IMR-90 (cell line): ENCODE data around the gene BAZ2B. TPM values are rescaled to one million over a fixed set of nuclear protein-coding genes. Genes with fewer than 3 reads are reported as not detected.
A peak's percentile ranks its signal among the peaks of the same experiment; 100 is the strongest.

Experiments
- ATAC-seq: fragments of 200-7000 bp; cut with Tn5 transposase; 2 replicates; pipeline ENCODE4 v1.9.1; 2020; ENCODE audit warnings: low read depth, mild to moderate bottlenecking, moderate library complexity
- BruUV-seq: library from RNA; stranded (reverse); fragments of 400-500 nt; replicated peaks from 2 replicates; lab custom pipeline; 2021; lab: Mats Ljungman, UMichigan
- CTCF ChIA-PET: fragments of 300-600 bp; formaldehyde crosslinking; extraction: SDS; loops from one replicate; lab custom pipeline; 2021; ENCODE audit warnings: antibody characterized with exemption; lab: Yijun Ruan, JAX
- POLR2A ChIA-PET: fragments of 300-600 bp; sonication (Branson Sonifier 250); formaldehyde crosslinking; loops from one replicate; lab custom pipeline; 2022; ENCODE audit warnings: antibody characterized with exemption; ENCODE audit not compliant: unreplicated experiment; lab: Charles Lee
- DNase-seq: peaks from one replicate; pipeline ENCODE4 v3.0.0; 2013
- H2AFZ ChIP-seq: replicated peaks from 2 replicates; pipeline ENCODE3; 2013; ENCODE audit warnings: low read length, mild to moderate bottlenecking; ENCODE audit not compliant: poor library complexity
- H2AK5ac ChIP-seq: 2 replicates; pipeline ENCODE4 v1.6.1; 2013; ENCODE audit warnings: low read depth, low read length, inconsistent platforms
- H2AK9ac ChIP-seq: replicated peaks from 2 replicates; pipeline ENCODE3; 2013; ENCODE audit warnings: mild to moderate bottlenecking, low read depth, low read length, moderate library complexity; ENCODE audit not compliant: poor library complexity
- H2BK120ac ChIP-seq: 2 replicates; pipeline ENCODE4 v1.6.1; 2013; ENCODE audit warnings: low read depth, low read length, inconsistent platforms
- H2BK15ac ChIP-seq: 3 replicates; pipeline ENCODE4 v1.6.1; 2013; ENCODE audit warnings: low read depth, low read length, inconsistent platforms
- H2BK20ac ChIP-seq: 2 replicates; pipeline ENCODE4 v1.6.1; 2013; ENCODE audit warnings: low read depth, mild to moderate bottlenecking, inconsistent platforms, low read length, moderate library complexity
- H2BK5ac ChIP-seq: 2 replicates; pipeline ENCODE4 v1.6.1; 2013; ENCODE audit warnings: mild to moderate bottlenecking, low read depth, low read length, inconsistent platforms; ENCODE audit not compliant: poor library complexity, severe bottlenecking
- H3K14ac ChIP-seq: replicated peaks from 2 replicates; pipeline ENCODE4 v1.6.1; 2013; ENCODE audit warnings: low read depth, low read length, inconsistent platforms
- H3K18ac ChIP-seq: 2 replicates; pipeline ENCODE4 v1.6.1; 2013; ENCODE audit warnings: low read depth, low read length, control low read depth
- H3K23ac ChIP-seq: 2 replicates; pipeline ENCODE4 v1.6.1; 2013; ENCODE audit warnings: low read depth, low read length, inconsistent platforms
- H3K27ac ChIP-seq: 2 replicates; pipeline ENCODE4 v1.5.1; 2013; ENCODE audit warnings: mild to moderate bottlenecking, control low read depth, low read length; ENCODE audit not compliant: insufficient read depth
- H3K27me3 ChIP-seq: 2 replicates; pipeline ENCODE4 v1.6.1; 2013; ENCODE audit warnings: low read length; ENCODE audit not compliant: control insufficient read depth, insufficient read depth
- H3K36me3 ChIP-seq: 2 replicates; pipeline ENCODE4 v1.6.1; 2013; ENCODE audit warnings: low read length, mixed read lengths; ENCODE audit not compliant: control insufficient read depth, insufficient read depth
- H3K4ac ChIP-seq: 2 replicates; pipeline ENCODE4 v1.6.1; 2013; ENCODE audit warnings: low read depth, low read length, inconsistent platforms
- H3K4me1 ChIP-seq: 2 replicates; pipeline ENCODE4 v1.6.1; 2013; ENCODE audit warnings: low read length, mixed read lengths; ENCODE audit not compliant: control insufficient read depth, insufficient read depth
- H3K4me2 ChIP-seq: 2 replicates; pipeline ENCODE4 v1.6.1; 2013; ENCODE audit warnings: low read depth, mild to moderate bottlenecking, control low read depth, low read length, moderate library complexity
- H3K4me3 ChIP-seq: 2 replicates; pipeline ENCODE4 v1.5.1; 2013; ENCODE audit warnings: low read depth, mild to moderate bottlenecking, control low read depth, low read length, moderate library complexity; ENCODE audit not compliant: insufficient read depth
- H3K56ac ChIP-seq: 2 replicates; pipeline ENCODE4 v1.6.1; 2013; ENCODE audit warnings: low read length, inconsistent platforms; ENCODE audit not compliant: insufficient read depth; ENCODE audit errors: extremely low read depth
- H3K79me1 ChIP-seq, 2 experiments: 2 replicates each; pipeline ENCODE4 v1.6.1; 2013; ENCODE audit warnings: low read length in 2 of 2, inconsistent platforms in 1 of 2, low read depth in 1 of 2
- H3K9ac ChIP-seq: 2 replicates; pipeline ENCODE4 v1.6.1; 2013; ENCODE audit warnings: low read depth, low read length, control low read depth
- H3K9me1 ChIP-seq: 2 replicates; pipeline ENCODE4 v1.6.1; 2013; ENCODE audit warnings: low read length, inconsistent platforms; ENCODE audit not compliant: insufficient read depth
- H3K9me3 ChIP-seq: 2 replicates; pipeline ENCODE4 v1.6.1; 2013; ENCODE audit warnings: low read length; ENCODE audit not compliant: control insufficient read depth, insufficient read depth
- H4K20me1 ChIP-seq: 2 replicates; pipeline ENCODE4 v1.6.1; 2013; ENCODE audit warnings: low read length, inconsistent platforms; ENCODE audit not compliant: insufficient read depth
- H4K5ac ChIP-seq: 2 replicates; pipeline ENCODE4 v1.6.1; 2013; ENCODE audit warnings: mild to moderate bottlenecking, low read depth, low read length, control low read depth
- H4K8ac ChIP-seq, 2 experiments: 2 replicates each; pipeline ENCODE4 v1.6.1; 2013; ENCODE audit warnings: low read depth in 2 of 2, low read length in 2 of 2, control low read depth in 1 of 2, inconsistent platforms in 1 of 2
- H4K91ac ChIP-seq: 2 replicates; pipeline ENCODE4 v1.6.1; 2013; ENCODE audit warnings: low read depth, low read length, inconsistent platforms; ENCODE audit not compliant: insufficient read depth
- CHD1 ChIP-seq: IDR thresholded peaks from 2 replicates; pipeline ENCODE4 v1.6.1; 2012; ENCODE audit warnings: low read depth, low read length, improper control_type of control experiment
- MAZ ChIP-seq: IDR thresholded peaks from 2 replicates; pipeline ENCODE4 v1.6.1; 2012; ENCODE audit warnings: low read depth, mild to moderate bottlenecking, low read length, improper control_type of control experiment, moderate library complexity, borderline replicate concordance
- MXI1 ChIP-seq: IDR thresholded peaks from 2 replicates; pipeline ENCODE4 v1.6.1; 2012; ENCODE audit warnings: low read depth, mild to moderate bottlenecking, low read length, moderate library complexity, borderline replicate concordance
- POLR2A ChIP-seq: IDR thresholded peaks from 2 replicates; pipeline ENCODE4 v1.6.1; 2012; ENCODE audit warnings: mild to moderate bottlenecking, low read depth, low read length
- RAD21 ChIP-seq: IDR thresholded peaks from 2 replicates; pipeline ENCODE4 v1.6.1; 2012; ENCODE audit warnings: low read length, improper control_type of control experiment
- WGBS, 2 experiments: methylation state at CpG; one replicate each; pipeline versions ENCODE4 v1.1.5 to v1.1.7; 2013; ENCODE audit warnings: missing lambda C conversion rate in 2 of 2; ENCODE audit not compliant: insufficient read length in 1 of 2; ENCODE audit errors: extremely low coverage in 2 of 2; 5-methylcytosine and 5-hydroxymethylcytosine counted together
- dilution Hi-C: fragments of 300-500 bp; cut with HindIII; formaldehyde crosslinking; loops from one replicate; pipeline ENCODE4 v1.14.3; 2018; ENCODE audit warnings: low sequenced_read_pairs; ENCODE audit not compliant: unreplicated experiment
- in situ Hi-C: fragments of 300-500 bp; cut with MboI; formaldehyde crosslinking; loops from 3 replicates; pipeline ENCODE4 v1.14.3; 2019; ENCODE audit warnings: low sequenced_read_pairs, inconsistent platforms, mixed read lengths
- intact Hi-C: fragments of 100-400 bp; cut with micrococcal nuclease; formaldehyde crosslinking; loops from 2 replicates; pipeline ENCODE4 v1.10.0; 2022
- polyA plus RNA-seq, 3 experiments: library from polyadenylated mRNA; depleted of rRNA; stranded (reverse); fragments of >200 nt; gene quantifications; 2 replicates each; pipeline ENCODE4 v1.2.3, GENCODE V29; 2012; ENCODE audit warnings: low replicate concordance in 1 of 3
- total RNA-seq: library from RNA; depleted of rRNA; stranded (reverse); fragments of >200 nt; gene quantifications from 2 replicates; pipeline ENCODE4 v1.2.3, GENCODE V29; 2012

The BAZ2B gene
- total and polyA plus RNA-seq, 2 of the 4 experiments (the other 2 are of a cell fraction) = 8.9 to 42.1 TPM

DNA sequence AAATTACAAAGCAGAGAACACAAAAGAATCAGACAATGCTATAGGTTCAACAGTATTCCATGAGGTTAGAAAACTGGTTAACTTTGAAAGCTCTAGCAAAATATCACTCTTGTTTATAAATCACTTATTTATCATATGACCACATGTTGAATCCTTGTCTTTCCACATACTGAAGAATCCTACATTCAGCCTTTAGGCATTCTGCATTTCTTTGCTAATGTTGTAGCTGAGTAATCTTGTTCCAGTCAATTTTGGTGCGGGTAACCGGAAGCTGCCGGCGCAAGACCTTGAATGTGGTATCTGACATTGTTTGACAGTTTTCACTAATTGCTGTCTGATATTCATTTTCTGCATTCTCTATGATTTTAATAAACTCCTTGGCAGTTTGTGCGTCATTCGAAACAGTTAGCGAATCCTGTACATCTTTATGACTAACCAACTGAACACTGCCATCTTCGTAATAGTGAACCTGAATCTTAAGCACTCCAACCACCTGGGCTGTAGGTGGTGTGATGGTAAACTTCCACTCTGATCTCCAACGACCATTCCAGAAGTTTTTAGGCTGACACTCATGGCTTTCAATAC is 154.1 kb downstream of the BAZ2B start:
- no peak overlapping the region for H2BK120ac ChIP-seq
- no peak overlapping the region for H4K5ac ChIP-seq
- CTCF ChIA-PET = interaction anchor here (1.1 kb wide), 1 partner anchor 10 kb away, joined by 3 read pairs; no protein-coding TSS in a partner anchor
- H2AK9ac ChIP-seq = no peak overlapping the region
- intact Hi-C loops = no loop called here
- H2BK20ac ChIP-seq = no peak overlapping the region
- no peaks in the 10 kb centered on the region for H3K9me1 ChIP-seq
- H3K56ac ChIP-seq = no peak overlapping the region
- POLR2A ChIA-PET = no interaction called here
- H3K23ac ChIP-seq = no peak overlapping the region
- H3K27ac ChIP-seq = no peak overlapping the region
- in situ Hi-C loops = no loop called here
- no peak overlapping the region for H2AK5ac ChIP-seq
- no peak overlapping the region for H2AFZ ChIP-seq
- no peak overlapping the region for H3K4me3 ChIP-seq
- peaks cover 2% of the 10 kb centered on the region for H3K4me1 ChIP-seq
- H3K79me1 ChIP-seq = peaks cover 0 to 6% of the 10 kb centered on the region in 2 experiments; a peak in 2 of 4 replicates
- peak; percentile 51 for DNase-seq
- no peak overlapping the region for H3K14ac ChIP-seq
- H3K4ac ChIP-seq = no peak overlapping the region
- H4K91ac ChIP-seq = no peak overlapping the region
- no peak overlapping the region for H2BK15ac ChIP-seq
- H4K20me1 ChIP-seq = no peaks in the 10 kb centered on the region
- TF ChIP-seq RAD21 = no peak
- no peak for TF ChIP-seq POLR2A
- no peak for TF ChIP-seq MXI1
- TF ChIP-seq MAZ = no peak
- TF ChIP-seq CHD1 = no peak
- H3K4me2 ChIP-seq = no peak overlapping the region
- H4K8ac ChIP-seq = no peak overlapping the region
- no peak overlapping the region for H3K18ac ChIP-seq
- ATAC-seq = peak; percentile 59; the same call in 1 of the 2 replicates
- no peak overlapping the region for H3K9ac ChIP-seq
- no peaks in the 10 kb centered on the region for H3K9me3 ChIP-seq
- BruUV-seq = no TSS peak
- H3K36me3 ChIP-seq = no peaks in the 10 kb centered on the region; the same call in 1 of the 2 replicates
- dilution Hi-C loops = no loop called here
- WGBS, 2 experiments = no CpG with 5 or more reads among the region's 9 CpGs
- no peaks in the 10 kb centered on the region for H3K27me3 ChIP-seq
- no peak overlapping the region for H2BK5ac ChIP-seq
